Right atrium auricular region (tissue), 2 donors: ENCODE data around the gene AAGAB. TPM values are rescaled to one million over a fixed set of nuclear protein-coding genes. Genes with fewer than 3 reads are reported as not detected.
"Not testable (repeated sequence)": the region's sequence is repeated elsewhere in the genome, so short reads cannot be mapped to it uniquely, and the experiment has no call there.

Experiments
- DNase-seq: peaks from one replicate; pipeline ENCODE4 v3.0.0-alpha.2; 2019; ENCODE audit warnings: low spot score
- H3K27ac ChIP-seq, 2 donors: fragments of 200-600 bp; sonication (generic); 1 replicate in 1 of 2; 2 replicates in 1 of 2; pipeline ENCODE4 v1.5.1; 2016 to 2019
- H3K27me3 ChIP-seq, 2 donors: fragments of 200-600 bp; sonication (generic); one replicate each; pipeline versions ENCODE4 v1.5.1 to v1.6.0; 2017 to 2019
- H3K36me3 ChIP-seq: fragments of 200-600 bp; sonication (generic); one replicate; pipeline ENCODE4 v1.5.1; 2016
- H3K4me1 ChIP-seq, 2 donors: fragments of 200-600 bp; sonication (generic); one replicate each; pipeline versions ENCODE4 v1.5.1 to v1.6.0; 2017 to 2019
- H3K4me3 ChIP-seq, 2 donors: fragments of 200-600 bp; sonication (generic); 1 replicate in 1 of 2; 2 replicates in 1 of 2; pipeline ENCODE4 v1.5.1; 2017 to 2019; ENCODE audit warnings: mild to moderate bottlenecking in 1 of 2, moderate library complexity in 1 of 2
- H3K9me3 ChIP-seq, 2 donors: fragments of 200-600 bp; sonication (generic); one replicate each; pipeline ENCODE4 v1.5.1; 2019
- total RNA-seq, 2 donors: library from RNA; depleted of rRNA; stranded (reverse); fragments of >200 nt; gene quantifications; one replicate each; pipeline ENCODE4 v1.1.0, GENCODE V29; 2016
- TF ChIP-seq, protein P1 (sequence below), 2 donors: fragments of 200-600 bp; sonication (generic); IDR thresholded peaks; one replicate each; pipeline ENCODE4 v1.5.1; 2019; ENCODE audit warnings: antibody characterized with exemption in 2 of 2

The AAGAB gene
- total RNA-seq, 2 donors from 2014 or later: 12.6 to 20.4 TPM

GRCh38 chr15:67290319-67290718 lies 35.9 kb upstream of the AAGAB start:
- TF ChIP-seq, protein P1, sequence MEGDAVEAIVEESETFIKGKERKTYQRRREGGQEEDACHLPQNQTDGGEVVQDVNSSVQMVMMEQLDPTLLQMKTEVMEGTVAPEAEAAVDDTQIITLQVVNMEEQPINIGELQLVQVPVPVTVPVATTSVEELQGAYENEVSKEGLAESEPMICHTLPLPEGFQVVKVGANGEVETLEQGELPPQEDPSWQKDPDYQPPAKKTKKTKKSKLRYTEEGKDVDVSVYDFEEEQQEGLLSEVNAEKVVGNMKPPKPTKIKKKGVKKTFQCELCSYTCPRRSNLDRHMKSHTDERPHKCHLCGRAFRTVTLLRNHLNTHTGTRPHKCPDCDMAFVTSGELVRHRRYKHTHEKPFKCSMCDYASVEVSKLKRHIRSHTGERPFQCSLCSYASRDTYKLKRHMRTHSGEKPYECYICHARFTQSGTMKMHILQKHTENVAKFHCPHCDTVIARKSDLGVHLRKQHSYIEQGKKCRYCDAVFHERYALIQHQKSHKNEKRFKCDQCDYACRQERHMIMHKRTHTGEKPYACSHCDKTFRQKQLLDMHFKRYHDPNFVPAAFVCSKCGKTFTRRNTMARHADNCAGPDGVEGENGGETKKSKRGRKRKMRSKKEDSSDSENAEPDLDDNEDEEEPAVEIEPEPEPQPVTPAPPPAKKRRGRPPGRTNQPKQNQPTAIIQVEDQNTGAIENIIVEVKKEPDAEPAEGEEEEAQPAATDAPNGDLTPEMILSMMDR (IDR thresholded peaks at IDR 0.05): no peak
- H3K4me3 ChIP-seq: no peak overlapping the region
- H3K4me1 ChIP-seq: no peaks in the 10 kb centered on the region
- H3K9me3 ChIP-seq: peaks cover 0 to 18% of the 10 kb centered on the region in 2 donors
- no peak for DNase-seq
- no peak overlapping the region for H3K27ac ChIP-seq
- H3K27me3 ChIP-seq: no peaks in the 10 kb centered on the region
- no peaks in the 10 kb centered on the region for H3K36me3 ChIP-seq

GRCh38 chr15:67286400-67286799 lies 31.9 kb upstream of the AAGAB start:
- H3K27me3 ChIP-seq, H3K4me1 ChIP-seq, H3K27ac ChIP-seq, H3K4me3 ChIP-seq, H3K36me3 ChIP-seq, DNase-seq: not testable (repeated sequence)
- peaks cover 0 to 21% of the 10 kb centered on the region in 2 donors for H3K9me3 ChIP-seq

GRCh38 chr15:67285625-67286024 lies 31.2 kb upstream of the AAGAB start:
- H3K27ac ChIP-seq, H3K27me3 ChIP-seq, DNase-seq, H3K4me1 ChIP-seq, H3K4me3 ChIP-seq, H3K36me3 ChIP-seq: not testable (repeated sequence)
- H3K9me3 ChIP-seq: peaks cover 0 to 21% of the 10 kb centered on the region in 2 donors

GRCh38 chr15:67281714-67282113 lies 27.3 kb upstream of the AAGAB start:
- TF ChIP-seq, protein P1 (IDR thresholded peaks at IDR 0.05): no peak
- DNase-seq: no peak
- no peaks in the 10 kb centered on the region for H3K27me3 ChIP-seq
- H3K4me1 ChIP-seq: no peaks in the 10 kb centered on the region
- H3K36me3 ChIP-seq: no peaks in the 10 kb centered on the region
- H3K9me3 ChIP-seq: peaks cover 0 to 13% of the 10 kb centered on the region in 2 donors
- H3K4me3 ChIP-seq: no peak overlapping the region
- no peak overlapping the region for H3K27ac ChIP-seq

DNA sequence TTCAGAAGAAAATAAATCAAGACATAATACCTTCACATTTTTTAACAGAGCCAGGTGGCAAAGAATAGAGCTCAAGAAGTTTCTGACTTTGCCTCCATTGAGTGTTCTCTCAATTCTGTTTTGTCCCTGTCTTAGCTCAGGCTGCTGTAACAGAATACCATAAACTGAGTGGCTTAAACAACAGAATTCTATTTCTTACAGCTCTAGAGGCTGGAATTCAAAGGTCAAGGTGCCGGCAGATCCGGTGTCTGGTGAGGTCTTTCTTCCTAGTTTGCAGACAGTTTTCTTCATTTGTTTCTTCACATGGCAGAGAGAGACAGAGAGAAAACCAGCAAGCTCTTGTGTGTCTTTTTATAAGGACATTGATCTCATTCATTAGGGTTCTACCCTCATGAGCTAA lies 25.8 kb upstream of the AAGAB start:
- no peak for DNase-seq
- H3K36me3 ChIP-seq: no peaks in the 10 kb centered on the region
- TF ChIP-seq, protein P1 (IDR thresholded peaks at IDR 0.05): no peak
- no peak overlapping the region for H3K27ac ChIP-seq
- no peak overlapping the region for H3K4me3 ChIP-seq
- H3K9me3 ChIP-seq: peaks cover 0 to 2% of the 10 kb centered on the region in 2 donors
- no peaks in the 10 kb centered on the region for H3K27me3 ChIP-seq
- H3K4me1 ChIP-seq: no peaks in the 10 kb centered on the region

- Histone ChIP-seq H3K27ac (no peak overlapping the region), H3K9me3 (peaks cover 0 to 17% of the 10 kb centered on the region in 2 donors), H3K27me3 (no peaks in the 10 kb centered on the region), H3K36me3 (no peaks in the 10 kb centered on the region), H3K4me3 (no peak overlapping the region), H3K4me1 (no peaks in the 10 kb centered on the region)
- DNase-seq: no peak
- TF ChIP-seq, protein P1 (IDR thresholded peaks at IDR 0.05): no peak
Measured at GRCh38 chr15:67276666-67277065, 22.2 kb upstream of the AAGAB start.

GRCh38 chr15:67274236-67274635 lies 19.8 kb upstream of the AAGAB start:
- Histone ChIP-seq H3K36me3 (no peaks in the 10 kb centered on the region), H3K4me3 (no peak overlapping the region), H3K9me3 (peaks cover 0 to 17% of the 10 kb centered on the region in 2 donors), H3K27me3 (no peaks in the 10 kb centered on the region), H3K4me1 (no peaks in the 10 kb centered on the region), H3K27ac (no peak overlapping the region)
- DNase-seq: no peak
- TF ChIP-seq, protein P1 (IDR thresholded peaks at IDR 0.05): no peak
